Measurements from ENCODE around the gene APBB2. TPM values are rescaled to one million over a fixed set of nuclear protein-coding genes. Genes with fewer than 3 reads are reported as not detected.

Gene APBB2
- total and polyA plus RNA-seq, 2 experiments from 2014 or later = 35.8 to 74.8 TPM

GRCh38 chr4:41158756-41159155 is 55.6 kb downstream of the APBB2 start:
- no peak overlapping the region for H3K27ac Mint-ChIP-seq
- no peak overlapping the region for H3K4me3 Mint-ChIP-seq
- Histone ChIP-seq H3K79me2 (replicated peaks; ENCODE audit: insufficient read depth) (peaks cover 46% of the 10 kb centered on the region), H3F3A (replicated peaks; ENCODE audit: low read depth) (no peaks in the 10 kb centered on the region), H3K36me3 (ENCODE audit: insufficient read depth) (no peaks in the 10 kb centered on the region), H4K20me1 (replicated peaks; ENCODE audit: insufficient read depth) (no peaks in the 10 kb centered on the region; the same call in 1 of the 2 replicates), H2AFZ (no peak overlapping the region), H3K9me2 (ENCODE audit: insufficient read depth) (no peaks in the 10 kb centered on the region), H3K4me1 (ENCODE audit: insufficient read depth) (no peaks in the 10 kb centered on the region), H3K4me3 (no peak overlapping the region), H3K27me3 (ENCODE audit: insufficient read depth) (no peaks in the 10 kb centered on the region), H3K4me2 (no peak overlapping the region), H3K27ac (ENCODE audit: low read depth) (no peak overlapping the region)
- no peaks in the 10 kb centered on the region; the same call in 2 of the 3 replicates for H3K9me3 Mint-ChIP-seq
- no peaks in the 10 kb centered on the region for H3K36me3 Mint-ChIP-seq (ENCODE audit: low read depth)
- H3K4me1 Mint-ChIP-seq = peaks cover 21% of the 10 kb centered on the region
- DNase-seq (ENCODE audit: low spot score) (no peak), ATAC-seq (no peak)
- no peaks in the 10 kb centered on the region for H3K27me3 Mint-ChIP-seq (ENCODE audit: insufficient read depth, low read depth, poor library complexity)
- TF ChIP-seq STAT1 (IDR thresholded peaks at IDR 0.05; ENCODE audit: unreplicated experiment) = no peak
- no peak for TF ChIP-seq EZH2phosphoT487 (IDR thresholded peaks at IDR 0.05; ENCODE audit: unreplicated experiment)
- no peak for TF ChIP-seq ZNF331 (CRISPR knock-in tag; IDR thresholded peaks at IDR 0.05; ENCODE audit: low read depth)
- no peak for TF ChIP-seq NANOG (IDR thresholded peaks at IDR 0.05; ENCODE audit: borderline replicate concordance)

- Mint-ChIP-seq H3K4me1 (peaks cover 21% of the 10 kb centered on the region), H3K4me3 (no peak overlapping the region), H3K27me3 (ENCODE audit: insufficient read depth, low read depth, poor library complexity) (no peaks in the 10 kb centered on the region), H3K27ac (no peak overlapping the region), H3K36me3 (ENCODE audit: low read depth) (no peaks in the 10 kb centered on the region), H3K9me3 (no peaks in the 10 kb centered on the region; the same call in 2 of the 3 replicates)
- no peak overlapping the region for H3K4me2 ChIP-seq
- H3K79me2 ChIP-seq (replicated peaks; ENCODE audit: insufficient read depth) = peaks cover 45% of the 10 kb centered on the region
- ATAC-seq = no peak
- no peaks in the 10 kb centered on the region for H3F3A ChIP-seq (replicated peaks; ENCODE audit: low read depth)
- H3K4me1 ChIP-seq (ENCODE audit: insufficient read depth) = no peaks in the 10 kb centered on the region
- TF ChIP-seq ZNF331 (CRISPR knock-in tag; IDR thresholded peaks at IDR 0.05; ENCODE audit: low read depth) = no peak
- no peak for TF ChIP-seq JUNB (IDR thresholded peaks at IDR 0.05; ENCODE audit: unreplicated experiment)
- TF ChIP-seq NANOG (IDR thresholded peaks at IDR 0.05; ENCODE audit: borderline replicate concordance) = no peak
- TF ChIP-seq CREB1 (CRISPR knock-in tag; IDR thresholded peaks at IDR 0.05; ENCODE audit: low read depth) = no peak
- no peak for TF ChIP-seq EZH2phosphoT487 (IDR thresholded peaks at IDR 0.05; ENCODE audit: unreplicated experiment)
- no peak for TF ChIP-seq ETS1 (IDR thresholded peaks at IDR 0.05)
- TF ChIP-seq POLR2AphosphoS5 (IDR thresholded peaks at IDR 0.05; ENCODE audit: low read depth) = no peak
- no peak for TF ChIP-seq ZNF114 (CRISPR knock-in tag; IDR thresholded peaks at IDR 0.05)
- TF ChIP-seq ZNF462 (CRISPR knock-in tag; IDR thresholded peaks at IDR 0.05) = no peak
- no peak for TF ChIP-seq CTCF (conservative IDR thresholded peaks at IDR 0.05; ENCODE audit: low read depth in 2 of 2)
- no peaks in the 10 kb centered on the region for H3K9me2 ChIP-seq (ENCODE audit: insufficient read depth)
- no peak overlapping the region for H2AFZ ChIP-seq
- H3K27me3 ChIP-seq (ENCODE audit: insufficient read depth) = no peaks in the 10 kb centered on the region
- no peaks in the 10 kb centered on the region; the same call in 1 of the 2 replicates for H4K20me1 ChIP-seq (replicated peaks; ENCODE audit: insufficient read depth)
- H3K27ac ChIP-seq (ENCODE audit: low read depth) = no peak overlapping the region
- no peak overlapping the region for H3K4me3 ChIP-seq
- no peak for DNase-seq (ENCODE audit: low spot score)
- H3K36me3 ChIP-seq (ENCODE audit: insufficient read depth) = no peaks in the 10 kb centered on the region
Measured at GRCh38 chr4:41158274-41158673, 56.1 kb downstream of the APBB2 start.
